BJ (cell line): ENCODE data around the gene GSTM2. TPM values are rescaled to one million over a fixed set of nuclear protein-coding genes. Genes with fewer than 3 reads are reported as not detected.
"Not testable (repeated sequence)": the region's sequence is repeated elsewhere in the genome, so short reads cannot be mapped to it uniquely, and the experiment has no call there.

Experiments used
- CTCF ChIA-PET: fragments of 350-600 bp; formaldehyde crosslinking; extraction: SDS; loops from one replicate; lab custom pipeline; 2021; ENCODE audit warnings: antibody characterized with exemption, inconsistent platforms; lab: Yijun Ruan, JAX
- POLR2A ChIA-PET: fragments of 300-600 bp; sonication (Branson Sonifier 250); formaldehyde crosslinking; extraction: SDS; loops from one replicate; lab custom pipeline; 2021; ENCODE audit warnings: antibody characterized with exemption; lab: Charles Lee
- DNase-seq: peaks from one replicate; pipeline ENCODE4 v3.0.0-alpha.2; 2011; ENCODE audit warnings: low read depth
- H3K27me3 ChIP-seq: 2 replicates; pipeline ENCODE4 v1.6.0; 2011; ENCODE audit warnings: low read length; ENCODE audit not compliant: control insufficient read depth, insufficient read depth
- H3K36me3 ChIP-seq: 2 replicates; pipeline ENCODE4 v1.5.1; 2011; ENCODE audit warnings: low read length; ENCODE audit not compliant: control insufficient read depth, insufficient read depth
- H3K4me3 ChIP-seq: 2 replicates; pipeline ENCODE4 v1.5.1; 2011; ENCODE audit warnings: low read depth, mild to moderate bottlenecking, control low read depth, low read length
- CTCF ChIP-seq: IDR thresholded peaks from 2 replicates; pipeline ENCODE4 v1.5.1; 2011; ENCODE audit warnings: low read depth, mild to moderate bottlenecking, control low read depth, inconsistent platforms, low read length, moderate library complexity; ENCODE audit not compliant: insufficient read depth
- polyA plus RNA-seq: library from polyadenylated mRNA; depleted of rRNA; stranded (reverse); fragments of >200 nt; gene quantifications from 2 replicates; pipeline ENCODE4 v1.2.3, GENCODE V29; 2011

GSTM2 gene
- polyA plus RNA-seq, 1 experiment: 62.3 TPM

GRCh38 chr1:109669246-109669948 lies 1.5 kb downstream of the GSTM2 start:
- ChIA-PET CTCF (interaction anchor here (0.6 kb wide), 1 partner anchor 820 kb away, joined by 3 read pairs; no protein-coding TSS in a partner anchor), POLR2A (no interaction called here)
- Histone ChIP-seq H3K36me3 (0 out of 2 replicates have a peak, but pooled peaks cover 3% of the 10 kb centered on the region), H3K27me3 (no peaks in the 10 kb centered on the region), H3K4me3 (no peak overlapping the region)
- TF ChIP-seq CTCF: no peak
- DNase-seq: no peak

- H3K4me3 ChIP-seq, H3K27me3 ChIP-seq, DNase-seq, POLR2A ChIA-PET, H3K36me3 ChIP-seq: not testable (repeated sequence)
- CTCF ChIA-PET: interaction anchor here (0.6 kb wide), 1 partner anchor 821 kb away, joined by 3 read pairs; no protein-coding TSS in a partner anchor
Measured at GRCh38 chr1:109669949-109670302, 2.1 kb downstream of the GSTM2 start.

GRCh38 chr1:109671067-109671466 lies 3.2 kb downstream of the GSTM2 start:
- TF ChIP-seq CTCF: no peak
- POLR2A ChIA-PET: no interaction called here

GRCh38 chr1:109673861-109674260 lies 6.0 kb downstream of the GSTM2 start:
- CTCF ChIA-PET, DNase-seq, POLR2A ChIA-PET, H3K36me3 ChIP-seq, H3K4me3 ChIP-seq, H3K27me3 ChIP-seq: not testable (repeated sequence)

More at GRCh38 chr1:109671067-109671466, 3.2 kb downstream of the GSTM2 start:
- Histone ChIP-seq H3K27me3 (no peaks in the 10 kb centered on the region), H3K36me3 (0 out of 2 replicates have a peak, but pooled peaks cover 3% of the 10 kb centered on the region), H3K4me3 (no peak overlapping the region)
- no peak for DNase-seq
- CTCF ChIA-PET: interaction anchor here (0.8 kb wide), 1 partner anchor 20 kb away, joined by 3 read pairs; no protein-coding TSS in a partner anchor

GRCh38 chr1:109676683-109677381 lies 9.0 kb downstream of the GSTM2 start:
- DNase-seq, POLR2A ChIA-PET, H3K27me3 ChIP-seq, H3K36me3 ChIP-seq, H3K4me3 ChIP-seq: not testable (repeated sequence)
- CTCF ChIA-PET: interaction anchor here (1.3 kb wide), 1 partner anchor 307 kb away, joined by 3 read pairs; the partner anchor contains the start of gene AHCYL1

GRCh38 chr1:109677459-109677858 lies 9.6 kb downstream of the GSTM2 start:
- no peaks in the 10 kb centered on the region for H3K27me3 ChIP-seq
- ChIA-PET POLR2A (no interaction called here), CTCF (no interaction called here)
- DNase-seq: no peak
- H3K4me3 ChIP-seq: no peak overlapping the region
- no peaks in the 10 kb centered on the region for H3K36me3 ChIP-seq
- no peak for TF ChIP-seq CTCF

- DNase-seq, CTCF ChIA-PET, H3K36me3 ChIP-seq, H3K4me3 ChIP-seq, H3K27me3 ChIP-seq, POLR2A ChIA-PET: not testable (repeated sequence)
Measured at GRCh38 chr1:109678637-109679036, 10.8 kb downstream of the GSTM2 start.

- POLR2A ChIA-PET, DNase-seq, H3K27me3 ChIP-seq, H3K4me3 ChIP-seq, CTCF ChIA-PET, H3K36me3 ChIP-seq: not testable (repeated sequence)
Measured at GRCh38 chr1:109684777-109685176, 16.9 kb downstream of the GSTM2 start.

GRCh38 chr1:109685399-109685798 lies 17.5 kb downstream of the GSTM2 start:
- CTCF ChIA-PET, H3K27me3 ChIP-seq, H3K4me3 ChIP-seq, DNase-seq, H3K36me3 ChIP-seq, POLR2A ChIA-PET: not testable (repeated sequence)

- H3K27me3 ChIP-seq, POLR2A ChIA-PET, H3K4me3 ChIP-seq, H3K36me3 ChIP-seq, CTCF ChIA-PET, DNase-seq: not testable (repeated sequence)
Measured at GRCh38 chr1:109685890-109686289, 18.0 kb downstream of the GSTM2 start.
